ENCODE measurements around the gene ID2.

Gene ID2

DNA sequence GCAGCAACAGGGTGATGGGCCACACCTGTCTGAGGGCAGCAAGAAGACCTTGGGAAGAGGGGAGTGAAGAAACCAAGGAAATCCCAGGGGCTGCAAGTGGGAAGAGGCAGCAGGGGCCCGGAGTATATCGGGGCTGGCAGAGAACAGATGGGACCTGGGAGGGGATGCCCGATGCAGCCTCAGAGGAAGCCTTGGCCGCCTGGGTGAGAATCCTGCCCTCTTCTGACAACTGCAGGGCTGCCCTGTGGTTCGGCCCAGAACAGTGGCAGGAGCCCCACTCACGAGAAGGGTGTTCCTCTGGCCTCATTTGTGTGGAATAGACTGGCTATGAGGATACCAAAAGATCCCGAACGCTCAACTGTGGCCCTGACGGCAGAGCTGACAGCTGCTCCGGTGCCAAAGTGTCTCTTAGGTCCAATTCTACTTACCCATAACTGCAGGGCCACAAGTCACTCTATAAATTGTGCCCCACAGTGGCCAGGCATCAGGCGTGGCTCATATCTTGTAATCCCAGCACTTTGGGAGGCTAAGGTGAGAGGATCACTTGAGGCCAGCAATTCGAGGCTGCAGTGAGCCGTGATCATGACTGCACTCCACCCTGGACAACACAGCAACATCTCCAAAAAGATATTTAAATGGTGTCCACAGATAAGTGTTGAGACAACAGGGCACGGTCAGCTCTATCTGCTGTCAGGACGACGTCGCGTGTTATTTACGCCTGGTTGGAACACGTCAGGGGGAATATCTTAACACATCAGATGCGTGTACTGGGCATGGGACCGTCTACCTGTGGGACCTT lies 23.6 kb upstream of the ID2 start:
- 94% methylated on average over 22 of the region's 22 CpGs for WGBS, 2 experiments
- H3K36me3 ChIP-seq (ENCODE audit: control insufficient read depth, insufficient read depth, low read length), result no peaks in the 10 kb centered on the region
- H3K4me1 ChIP-seq (ENCODE audit: control insufficient read depth, insufficient read depth, low read length), result peaks cover 13% of the 10 kb centered on the region
- no peaks in the 10 kb centered on the region for H3K27me3 ChIP-seq (ENCODE audit: control insufficient read depth, insufficient read depth, low read length, poor library complexity, severe bottlenecking)
- H3K4me3 ChIP-seq (ENCODE audit: insufficient read depth, low read depth, low read length), result no peak overlapping the region
- no peak overlapping the region for H3K27ac ChIP-seq (ENCODE audit: insufficient read depth, low read depth, low read length, poor library complexity, severe bottlenecking)
- no peaks in the 10 kb centered on the region for H3K9me3 ChIP-seq (ENCODE audit: control insufficient read depth, low read length)

DNA sequence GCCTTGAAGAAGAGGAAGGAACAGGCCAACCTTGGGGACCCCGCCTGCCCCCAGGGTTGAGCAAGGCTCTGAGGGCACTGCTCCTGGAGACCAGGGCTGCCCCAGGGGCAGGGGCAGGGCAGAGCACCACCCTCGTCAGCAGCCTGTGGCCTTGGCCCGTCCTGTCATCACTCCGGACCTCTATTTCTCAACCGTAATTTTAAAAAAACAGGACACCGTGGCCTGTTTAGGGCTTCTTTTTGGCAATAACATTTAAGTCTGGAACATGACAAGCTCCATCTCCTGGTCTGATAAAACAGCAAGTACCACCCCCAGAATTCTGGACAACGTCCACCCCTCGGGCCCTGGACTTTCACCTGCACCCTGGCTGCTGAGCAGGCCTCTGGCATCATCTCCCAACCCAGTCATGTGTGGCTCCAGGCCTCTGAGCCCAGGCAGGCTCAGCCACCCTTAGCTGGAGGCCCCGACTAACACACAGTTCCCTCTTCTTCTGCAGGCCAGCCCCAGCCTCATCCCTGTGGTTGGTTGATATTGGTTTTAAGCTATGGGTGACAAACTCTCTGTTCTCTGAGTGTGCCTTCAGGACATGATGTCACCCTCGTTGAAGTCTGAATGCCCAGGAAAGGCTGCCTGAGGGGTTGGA lies 22.6 kb upstream of the ID2 start:
- H3K27me3 ChIP-seq (ENCODE audit: control insufficient read depth, insufficient read depth, low read length, poor library complexity, severe bottlenecking), result no peaks in the 10 kb centered on the region
- H3K4me3 ChIP-seq (ENCODE audit: insufficient read depth, low read depth, low read length), result no peak overlapping the region
- H3K9me3 ChIP-seq (ENCODE audit: control insufficient read depth, low read length), result no peaks in the 10 kb centered on the region
- no peak overlapping the region for H3K27ac ChIP-seq (ENCODE audit: insufficient read depth, low read depth, low read length, poor library complexity, severe bottlenecking)
- H3K36me3 ChIP-seq (ENCODE audit: control insufficient read depth, insufficient read depth, low read length), result no peaks in the 10 kb centered on the region
- 92 to 95% methylated on average over 10 of the region's 10 CpGs for WGBS, 2 experiments
- H3K4me1 ChIP-seq (ENCODE audit: control insufficient read depth, insufficient read depth, low read length), result peaks cover 5% of the 10 kb centered on the region

DNA sequence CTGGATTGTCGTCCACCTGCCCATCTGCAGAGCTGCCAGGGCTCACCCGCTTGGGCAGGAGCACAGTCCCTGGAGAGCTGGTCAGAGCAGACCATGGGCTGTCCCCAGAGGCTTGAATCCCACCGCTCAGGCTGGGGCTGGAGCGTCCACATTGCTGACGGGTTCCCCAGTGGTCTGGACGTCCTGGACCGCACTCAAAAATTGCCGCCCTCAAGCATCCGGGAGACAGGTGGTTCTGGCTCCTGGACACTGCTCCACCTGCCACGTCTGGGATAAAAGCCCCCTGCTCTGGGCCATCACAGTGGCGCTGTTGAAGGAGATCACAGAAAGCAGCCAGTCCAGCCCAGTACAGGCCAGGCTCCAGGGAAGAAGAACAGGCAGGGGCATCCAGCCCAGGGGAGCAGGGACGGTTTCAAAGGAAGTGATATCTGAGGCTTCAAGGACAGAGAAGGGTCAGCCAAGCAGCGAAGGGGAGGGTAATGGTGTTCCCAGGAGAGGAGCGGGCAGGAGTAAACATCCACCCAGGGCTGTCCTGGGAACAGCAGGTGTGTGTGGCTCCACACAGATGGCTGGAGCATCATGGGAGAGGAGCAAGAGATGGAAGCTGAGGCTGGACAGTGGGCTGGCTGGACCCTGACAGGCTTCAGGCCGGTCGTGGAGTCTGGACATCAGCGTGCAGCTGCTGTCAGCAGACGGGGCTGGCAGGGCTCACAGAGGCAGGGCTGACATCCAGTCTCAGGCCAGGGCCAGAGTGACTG lies 21.9 kb upstream of the ID2 start:
- no peaks in the 10 kb centered on the region for H3K27me3 ChIP-seq (ENCODE audit: control insufficient read depth, insufficient read depth, low read length, poor library complexity, severe bottlenecking)
- 93 to 95% methylated on average over 18 of the region's 18 CpGs for whole genome bisulfite sequencing, 2 experiments
- H3K9me3 ChIP-seq (ENCODE audit: control insufficient read depth, low read length), result no peaks in the 10 kb centered on the region
- H3K27ac ChIP-seq (ENCODE audit: insufficient read depth, low read depth, low read length, poor library complexity, severe bottlenecking), result no peak overlapping the region
- no peak overlapping the region for H3K4me3 ChIP-seq (ENCODE audit: insufficient read depth, low read depth, low read length)
- peaks cover 5% of the 10 kb centered on the region for H3K4me1 ChIP-seq (ENCODE audit: control insufficient read depth, insufficient read depth, low read length)
- H3K36me3 ChIP-seq (ENCODE audit: control insufficient read depth, insufficient read depth, low read length), result no peaks in the 10 kb centered on the region

DNA sequence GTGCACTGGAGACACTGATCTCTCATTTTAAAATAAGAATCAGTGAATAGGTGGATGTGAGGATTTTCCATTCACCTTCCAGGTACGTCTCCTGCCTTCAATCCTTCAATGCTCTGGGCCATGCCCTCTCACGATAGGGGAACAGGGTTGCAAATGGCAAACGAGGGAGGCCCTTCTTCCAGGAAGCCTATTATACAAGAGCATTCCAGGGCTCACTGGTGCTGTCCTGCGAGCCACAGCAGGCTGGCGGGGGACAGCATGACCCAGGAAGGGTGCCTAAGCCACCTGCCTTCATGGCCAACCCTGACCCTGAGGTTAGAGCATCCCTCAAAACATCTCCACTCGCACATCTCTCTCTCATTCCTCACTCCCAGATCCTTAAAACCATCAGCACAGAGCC lies 20.6 kb upstream of the ID2 start:
- Histone ChIP-seq H3K4me3 (ENCODE audit: insufficient read depth, low read depth, low read length) (no peak overlapping the region), H3K4me1 (ENCODE audit: control insufficient read depth, insufficient read depth, low read length) (peaks cover under 1% of the 10 kb centered on the region), H3K36me3 (ENCODE audit: control insufficient read depth, insufficient read depth, low read length) (no peaks in the 10 kb centered on the region), H3K9me3 (ENCODE audit: control insufficient read depth, low read length) (no peaks in the 10 kb centered on the region), H3K27me3 (ENCODE audit: control insufficient read depth, insufficient read depth, low read length, poor library complexity, severe bottlenecking) (no peaks in the 10 kb centered on the region), H3K27ac (ENCODE audit: insufficient read depth, low read depth, low read length, poor library complexity, severe bottlenecking) (no peak overlapping the region)
- WGBS, 2 experiments, result 90 to 91% methylated on average over 6 of the region's 6 CpGs

DNA sequence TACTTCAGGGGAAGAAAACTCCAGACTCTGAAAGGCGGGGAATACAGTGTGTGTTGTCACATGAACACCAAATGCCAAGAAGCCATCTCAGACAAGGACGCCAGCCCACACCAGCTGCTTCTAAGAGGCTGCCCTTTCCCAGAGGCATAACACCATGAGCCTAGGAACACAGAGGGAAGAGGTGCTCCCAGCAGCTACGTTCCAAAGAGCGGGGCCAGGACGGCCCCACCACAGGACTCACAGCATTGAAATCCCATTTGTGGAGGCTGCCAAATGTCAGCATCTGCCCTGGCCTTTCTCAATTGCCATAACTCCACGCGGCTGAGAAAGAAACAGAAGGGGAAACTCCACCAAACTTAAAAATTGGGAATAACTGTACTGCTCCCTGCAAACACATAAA lies 20.1 kb upstream of the ID2 start:
- H3K4me3 ChIP-seq (ENCODE audit: insufficient read depth, low read depth, low read length), result no peak overlapping the region
- H3K9me3 ChIP-seq (ENCODE audit: control insufficient read depth, low read length), result no peaks in the 10 kb centered on the region
- H3K36me3 ChIP-seq (ENCODE audit: control insufficient read depth, insufficient read depth, low read length), result no peaks in the 10 kb centered on the region
- WGBS, 2 experiments, result 89 to 91% methylated on average over 7 of the region's 7 CpGs
- no peaks in the 10 kb centered on the region for H3K4me1 ChIP-seq (ENCODE audit: control insufficient read depth, insufficient read depth, low read length)
- no peak overlapping the region for H3K27ac ChIP-seq (ENCODE audit: insufficient read depth, low read depth, low read length, poor library complexity, severe bottlenecking)
- no peaks in the 10 kb centered on the region for H3K27me3 ChIP-seq (ENCODE audit: control insufficient read depth, insufficient read depth, low read length, poor library complexity, severe bottlenecking)

DNA sequence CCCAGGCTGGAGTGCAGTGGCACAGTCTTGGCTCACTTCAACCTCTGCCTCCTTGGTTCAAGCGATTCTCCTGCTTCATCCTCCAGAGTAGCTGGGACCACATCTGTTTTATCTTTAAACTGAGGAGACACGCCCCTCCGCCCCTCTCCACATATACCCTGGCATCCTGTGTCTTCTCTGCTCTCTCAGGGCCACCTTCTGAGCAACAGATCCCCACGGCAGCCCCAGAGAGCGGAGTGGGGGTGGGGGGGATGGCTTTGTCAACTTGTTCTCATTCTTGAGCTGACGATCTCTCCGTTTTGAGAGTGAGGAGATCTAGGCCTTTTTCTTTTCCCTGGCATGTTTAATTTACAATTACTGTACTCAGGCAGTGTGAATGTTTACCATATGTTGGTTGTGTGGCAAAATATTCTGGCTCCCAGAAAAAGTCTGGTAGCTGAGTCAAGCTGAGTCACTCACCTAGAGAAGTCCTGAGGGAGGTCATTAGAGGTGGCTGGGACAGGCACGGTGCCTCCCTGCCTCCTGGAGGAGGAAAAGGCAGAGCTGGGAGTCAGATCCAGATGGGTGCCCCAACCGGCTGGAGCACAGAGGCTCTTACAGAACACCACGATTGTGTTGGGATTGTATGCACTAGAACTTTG lies 19.5 kb upstream of the ID2 start:
- Histone ChIP-seq H3K9me3 (ENCODE audit: control insufficient read depth, low read length) (no peaks in the 10 kb centered on the region), H3K27me3 (ENCODE audit: control insufficient read depth, insufficient read depth, low read length, poor library complexity, severe bottlenecking) (no peaks in the 10 kb centered on the region), H3K4me1 (ENCODE audit: control insufficient read depth, insufficient read depth, low read length) (no peaks in the 10 kb centered on the region), H3K27ac (ENCODE audit: insufficient read depth, low read depth, low read length, poor library complexity, severe bottlenecking) (no peak overlapping the region), H3K36me3 (ENCODE audit: control insufficient read depth, insufficient read depth, low read length) (no peaks in the 10 kb centered on the region), H3K4me3 (ENCODE audit: insufficient read depth, low read depth, low read length) (no peak overlapping the region)
- WGBS, 2 experiments, result 87 to 92% methylated on average over 10 of the region's 10 CpGs

DNA sequence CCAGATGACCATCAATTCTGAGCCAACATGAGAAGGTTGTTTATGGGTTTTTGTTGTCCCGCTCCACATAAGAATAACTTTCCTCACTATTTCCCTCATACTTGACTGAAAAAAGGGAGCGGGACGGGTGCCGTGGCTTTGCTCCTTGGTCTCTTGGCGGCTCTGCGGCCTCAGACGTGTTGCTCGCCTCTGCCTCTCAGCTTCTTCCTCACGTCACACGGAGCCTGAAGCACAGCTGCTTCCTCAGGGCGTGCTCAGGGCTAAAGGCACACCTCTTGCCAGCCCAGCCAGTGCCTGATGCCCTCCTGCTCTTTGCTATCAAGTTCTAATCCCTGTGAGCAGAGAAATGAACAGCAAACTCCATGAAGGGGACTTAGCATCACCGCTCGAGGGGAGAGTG lies 17.9 kb upstream of the ID2 start:
- H3K4me3 ChIP-seq (ENCODE audit: insufficient read depth, low read depth, low read length), result no peak overlapping the region
- H3K27me3 ChIP-seq (ENCODE audit: control insufficient read depth, insufficient read depth, low read length, poor library complexity, severe bottlenecking), result no peaks in the 10 kb centered on the region
- WGBS, 2 experiments, result 86 to 87% methylated on average over 13 of the region's 13 CpGs
- no peaks in the 10 kb centered on the region for H3K4me1 ChIP-seq (ENCODE audit: control insufficient read depth, insufficient read depth, low read length)
- H3K27ac ChIP-seq (ENCODE audit: insufficient read depth, low read depth, low read length, poor library complexity, severe bottlenecking), result no peak overlapping the region
- H3K36me3 ChIP-seq (ENCODE audit: control insufficient read depth, insufficient read depth, low read length), result no peaks in the 10 kb centered on the region
- H3K9me3 ChIP-seq (ENCODE audit: control insufficient read depth, low read length), result no peaks in the 10 kb centered on the region

DNA sequence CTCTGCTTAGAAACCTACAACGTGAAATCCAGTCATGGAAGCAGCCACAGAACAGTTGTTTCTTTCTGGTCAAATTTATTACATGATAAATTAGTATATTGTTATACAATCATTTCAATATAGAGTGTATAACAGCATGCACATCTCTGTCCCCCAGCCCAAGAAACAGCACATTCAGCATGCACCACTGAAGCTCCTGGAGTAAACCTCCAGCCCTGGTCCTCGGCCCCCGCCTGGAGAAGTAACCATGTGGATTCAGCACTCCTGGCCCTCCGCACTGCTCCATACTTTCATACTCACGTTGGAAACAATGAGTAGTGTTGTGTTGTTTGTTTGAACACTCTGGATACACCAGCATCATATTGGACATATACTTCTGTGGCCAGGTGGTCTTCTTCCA lies 15.3 kb upstream of the ID2 start:
- H3K4me1 ChIP-seq (ENCODE audit: control insufficient read depth, insufficient read depth, low read length), result no peaks in the 10 kb centered on the region
- no peaks in the 10 kb centered on the region for H3K36me3 ChIP-seq (ENCODE audit: control insufficient read depth, insufficient read depth, low read length)
- H3K4me3 ChIP-seq (ENCODE audit: insufficient read depth, low read depth, low read length), result no peak overlapping the region
- H3K27ac ChIP-seq (ENCODE audit: insufficient read depth, low read depth, low read length, poor library complexity, severe bottlenecking), result no peak overlapping the region
- no peaks in the 10 kb centered on the region for H3K9me3 ChIP-seq (ENCODE audit: control insufficient read depth, low read length)
- H3K27me3 ChIP-seq (ENCODE audit: control insufficient read depth, insufficient read depth, low read length, poor library complexity, severe bottlenecking), result no peaks in the 10 kb centered on the region
- WGBS, 2 experiments, result 90 to 99% methylated on average over 4 to 5 of the region's 5 CpGs

DNA sequence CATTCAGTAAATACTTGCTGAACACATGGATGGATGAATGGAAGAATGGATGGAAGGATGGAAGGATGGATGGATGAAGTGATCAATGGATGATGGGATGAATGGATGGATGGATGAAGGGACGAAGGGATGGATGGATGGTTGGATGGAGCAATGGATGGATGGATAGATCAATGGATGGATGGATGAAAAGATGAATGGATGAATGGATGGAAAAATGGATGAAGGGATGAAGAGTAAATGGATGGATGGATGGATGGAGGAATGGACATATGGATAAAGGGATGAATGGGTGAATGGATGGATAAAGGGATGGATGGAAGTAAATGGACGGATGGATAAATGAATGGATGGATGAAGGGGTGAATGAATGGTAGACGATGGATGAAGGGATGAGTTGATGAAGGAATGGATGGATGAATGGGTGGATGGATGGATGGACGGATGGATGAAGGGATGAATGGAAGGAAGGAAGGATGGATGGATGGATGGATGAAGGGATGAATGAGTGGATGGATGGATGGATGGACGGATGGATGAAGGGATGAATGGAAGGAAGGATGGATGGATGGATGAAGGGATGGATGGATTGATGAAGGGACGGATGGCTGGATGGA lies 13.9 kb upstream of the ID2 start:
- WGBS, 2 experiments, result 84% methylated on average over 6 of the region's 6 CpGs

More for the DNA sequence above, 13.9 kb upstream of the ID2 start:
- no peaks in the 10 kb centered on the region for H3K4me1 ChIP-seq (ENCODE audit: control insufficient read depth, insufficient read depth, low read length)
- no peaks in the 10 kb centered on the region for H3K9me3 ChIP-seq (ENCODE audit: control insufficient read depth, low read length)
- no peak overlapping the region for H3K4me3 ChIP-seq (ENCODE audit: insufficient read depth, low read depth, low read length)
- H3K27ac ChIP-seq (ENCODE audit: insufficient read depth, low read depth, low read length, poor library complexity, severe bottlenecking), result no peak overlapping the region
- no peaks in the 10 kb centered on the region for H3K36me3 ChIP-seq (ENCODE audit: control insufficient read depth, insufficient read depth, low read length)
- H3K27me3 ChIP-seq (ENCODE audit: control insufficient read depth, insufficient read depth, low read length, poor library complexity, severe bottlenecking), result no peaks in the 10 kb centered on the region
